K562 (cell line): ENCODE data around the gene GCA. TPM values are rescaled to one million over a fixed set of nuclear protein-coding genes. Genes with fewer than 3 reads are reported as not detected.

Experiments
- ATAC-seq: fragments of 200-7000 bp; cut with Tn5 transposase; 3 replicates; pipeline ENCODE4 v1.9.1; 2020; ENCODE audit warnings: moderate library complexity
- Bru-seq: library from RNA; stranded (reverse); fragments of 400-500 nt; gene quantifications from one replicate; lab custom pipeline; 2021; lab: Mats Ljungman, UMichigan
- BruChase-seq, 2 experiments: library from RNA; stranded (reverse); fragments of 400-500 nt; gene quantifications; one replicate each; lab custom pipeline; 2021; lab: Mats Ljungman, UMichigan
- BruUV-seq: library from RNA; stranded (reverse); fragments of 400-500 nt; replicated peaks from 2 replicates; lab custom pipeline; 2021; lab: Mats Ljungman, UMichigan
- CTCF ChIA-PET: fragments of 300-600 bp; formaldehyde crosslinking; extraction: SDS; loops from one replicate; lab custom pipeline; 2021; ENCODE audit warnings: low intra/inter-chr PET ratio; lab: Yijun Ruan, JAX
- POLR2A ChIA-PET: fragments of 300-600, 350-650 bp; sonication (Branson Sonifier 250); formaldehyde crosslinking; extraction: SDS; loops from one replicate; lab custom pipeline; 2021; ENCODE audit warnings: antibody characterized with exemption, inconsistent platforms; lab: Yijun Ruan, JAX
- DNase-seq, 4 experiments: peaks; one replicate each; pipeline versions ENCODE4 v3.0.0 to v3.0.0-alpha.2; 2011 to 2018; ENCODE audit warnings: low spot score in 3 of 4, mixed read lengths in 3 of 4; ENCODE audit errors: extremely low read depth in 1 of 4
- FAIRE-seq: peaks from 2 replicates; lab custom pipeline; 2011; peaks lifted over from hg19 to GRCh38; lab: Jason Lieb, UNC
- H2AFZ ChIP-seq: 2 replicates; pipeline ENCODE4 v1.6.0; 2011; ENCODE audit warnings: low read depth, low read length, control low read depth, inconsistent platforms
- H3K27ac ChIP-seq: fragments of 200-600 bp; 3 replicates; pipeline ENCODE4 v1.8.0; 2011; ENCODE audit warnings: low read depth, mild to moderate bottlenecking, control low read depth, inconsistent platforms, low read length, moderate library complexity, mixed read lengths; ENCODE audit errors: extremely low read depth
- H3K27me3 ChIP-seq, 2 experiments: fragments of 300-600 bp in 1 of 2; 2 replicates in 1 of 2; 3 replicates in 1 of 2; pipeline versions ENCODE4 v1.6.0 to v1.8.0; 2011; ENCODE audit warnings: inconsistent platforms in 2 of 2, low read length in 2 of 2, mild to moderate bottlenecking in 1 of 2, mixed read lengths in 1 of 2, moderate library complexity in 1 of 2; ENCODE audit not compliant: control insufficient read depth in 2 of 2, insufficient read depth in 2 of 2
- H3K36me3 ChIP-seq: fragments of 300-600 bp; 3 replicates; pipeline ENCODE4 v1.8.0; 2011; ENCODE audit warnings: mild to moderate bottlenecking, low read length, inconsistent platforms; ENCODE audit not compliant: control insufficient read depth, insufficient read depth
- H3K4me1 ChIP-seq, 2 experiments: fragments of 200-600 bp in 1 of 2; replicated peaks in 1 of 2; 2 replicates in 1 of 2; 3 replicates in 1 of 2; pipeline versions ENCODE4 v1.5.1 to v1.8.0; 2011; ENCODE audit warnings: inconsistent platforms in 2 of 2, low read length in 2 of 2, mild to moderate bottlenecking in 1 of 2, mixed read lengths in 1 of 2, moderate library complexity in 1 of 2; ENCODE audit not compliant: control insufficient read depth in 2 of 2, insufficient read depth in 2 of 2
- H3K4me2 ChIP-seq: 2 replicates; pipeline ENCODE4 v1.6.1; 2011; ENCODE audit warnings: low read length, control low read depth, inconsistent platforms, mixed read lengths; ENCODE audit not compliant: insufficient read depth
- H3K4me3 ChIP-seq: fragments of 200-600 bp; sonication (generic), shearing (Covaris generic); 2 replicates; pipeline ENCODE4 v1.5.1; 2016; ENCODE audit warnings: control low read depth, inconsistent platforms
- H3K79me2 ChIP-seq: fragments of 200-600 bp; 3 replicates; pipeline ENCODE4 v1.8.0; 2011; ENCODE audit warnings: low read length, inconsistent platforms; ENCODE audit not compliant: control insufficient read depth, insufficient read depth
- H3K9ac ChIP-seq, 2 experiments: 2 replicates each; pipeline versions ENCODE4 v1.6.0 to v1.6.1; 2011; ENCODE audit warnings: low read depth in 2 of 2, low read length in 2 of 2, control low read depth in 1 of 2, inconsistent platforms in 1 of 2, mild to moderate bottlenecking in 1 of 2, mixed read lengths in 1 of 2; ENCODE audit not compliant: insufficient read depth in 1 of 2
- H3K9me1 ChIP-seq: one replicate; pipeline ENCODE4 v1.6.0; 2011; ENCODE audit warnings: inconsistent platforms, mild to moderate bottlenecking, low read length, moderate library complexity; ENCODE audit not compliant: control insufficient read depth, insufficient read depth
- H3K9me3 ChIP-seq: replicated peaks from 2 replicates; pipeline ENCODE4 v1.5.1; 2011; ENCODE audit warnings: low read depth, low read length, inconsistent platforms; ENCODE audit not compliant: control insufficient read depth, insufficient read depth
- H4K20me1 ChIP-seq: replicated peaks from 2 replicates; pipeline ENCODE4 v1.6.1; 2011; ENCODE audit warnings: low read length, inconsistent platforms, mixed read lengths; ENCODE audit not compliant: control insufficient read depth, insufficient read depth
- ATF1 ChIP-seq, 2 experiments: fragments of 450-650 bp in 1 of 2; IDR thresholded peaks; 2 replicates each; pipeline ENCODE4 v1.6.1; 2016; ENCODE audit warnings: missing compliant biosample characterization in 1 of 2, missing genetic modification characterization in 1 of 2
- CREB3 ChIP-seq: fragments of 450-650 bp; conservative IDR thresholded peaks from 2 replicates; pipeline ENCODE4 v1.6.1; 2016; ENCODE audit warnings: missing genetic modification characterization, low read depth, mild to moderate bottlenecking, missing compliant biosample characterization, moderate library complexity
- DNMT1 ChIP-seq: fragments of 450-650 bp; IDR thresholded peaks from 2 replicates; pipeline ENCODE4 v1.6.1; 2016; ENCODE audit warnings: antibody characterized with exemption, mild to moderate bottlenecking
- ERF ChIP-seq: fragments of 450-650 bp; formaldehyde crosslinking; IDR thresholded peaks from 2 replicates; pipeline ENCODE4 v1.4.0; 2020; ENCODE audit warnings: mild to moderate bottlenecking, mixed read lengths
- MITF ChIP-seq: IDR thresholded peaks from 2 replicates; pipeline ENCODE4 v1.6.1; 2014; ENCODE audit warnings: antibody characterized with exemption
- POU5F1 ChIP-seq: fragments of 150-350 bp; IDR thresholded peaks from 2 replicates; pipeline ENCODE4 v1.6.1; 2014; ENCODE audit warnings: borderline replicate concordance, low read length, low read depth, mild to moderate bottlenecking; ENCODE audit not compliant: partially characterized antibody
- SIN3B ChIP-seq: fragments of 450-650 bp; IDR thresholded peaks from 2 replicates; pipeline ENCODE4 v1.6.1; 2017; ENCODE audit warnings: low read depth, mild to moderate bottlenecking, moderate library complexity
- SRSF7 ChIP-seq: fragments of 200-400 bp; formaldehyde crosslinking; optimal IDR thresholded peaks from 2 replicates; pipeline ENCODE3; 2017; ENCODE audit warnings: mild to moderate bottlenecking, low read depth, low read length
- ZBTB12 ChIP-seq: fragments of 250-450 bp; sonication (Bioruptor Pico); IDR thresholded peaks from 2 replicates; pipeline ENCODE4 v1.4.0; 2020
- ZEB2 ChIP-seq: fragments of 450-650 bp; IDR thresholded peaks from 2 replicates; pipeline ENCODE4 v1.6.1; 2016
- ZNF511 ChIP-seq: sonication (generic); formaldehyde crosslinking; IDR thresholded peaks from 2 replicates; pipeline ENCODE4 v1.8.0; 2022; ENCODE audit warnings: mild to moderate bottlenecking, missing genetic modification reagents
- WGBS: fragments of 100-300 bp; shearing (Covaris generic); methylation state at CpG from one replicate; pipeline ENCODE4 v1.1.6; 2016; ENCODE audit warnings: low coverage, mixed read lengths; ENCODE audit not compliant: insufficient coverage; ENCODE audit errors: missing lambda C conversion rate; 5-methylcytosine and 5-hydroxymethylcytosine counted together
- in situ Hi-C: fragments of 300-500 bp; cut with MboI; formaldehyde crosslinking; loops from 4 replicates; pipeline ENCODE4 v1.15.0; 2018; ENCODE audit warnings: inconsistent platforms, mixed read lengths
- intact Hi-C: fragments of 100-400 bp; cut with micrococcal nuclease; formaldehyde crosslinking; loops from 2 replicates; pipeline ENCODE4 v1.14.2; 2022
- long read RNA-seq, 3 experiments: library from polyadenylated mRNA in 2 of 3; library from RNA in 1 of 3; unstranded in 2 of 3; stranded (forward) in 1 of 3; transcript quantifications; one replicate each; pipeline ENCODE4 v2.0.0, GENCODE V29; 2019 to 2022
- polyA minus RNA-seq, 3 experiments: library from RNA; depleted of rRNA, polyadenylated mRNA; stranded (reverse); fragments of >200 nt; gene quantifications; 2 replicates each; pipeline ENCODE4 v1.2.3, GENCODE V29; 2011
- polyA plus RNA-seq, 8 experiments: library from polyadenylated mRNA; depleted of rRNA in 4 of 8; stranded (reverse) in 5 of 8; unstranded in 3 of 8; fragments of >200 nt; fragmentation: Nextera tagmentation in 2 of 8; fragmentation: Illumina TruSeq in 1 of 8; extraction: Ambion mirVana in 2 of 8; extraction: Trizol in 1 of 8; gene quantifications; 2 replicates each; pipeline versions ENCODE4 v1.2.1 to v1.2.3, GENCODE V29; 2011 to 2014; ENCODE audit warnings: inconsistent platforms in 1 of 8, missing spikeins in 1 of 8
- total RNA-seq, 7 experiments: library from RNA; depleted of rRNA in 6 of 7; stranded (reverse); fragments of >200 nt in 6 of 7; fragmentation: Illumina TruSeq in 2 of 7; extraction: Trizol in 2 of 7; gene quantifications; 2 replicates each; pipeline versions ENCODE4 v1.2.1 to v1.2.3, GENCODE V29; 2011 to 2021; ENCODE audit warnings: low replicate concordance in 1 of 7

Gene GCA
- total RNA-seq (2011; cell fraction: chromatin; rRNA removed; ENCODE audit: low replicate concordance): not detected in 2 replicates
- not detected in 2 replicates for total RNA-seq (2011; cell fraction: nucleolus; rRNA removed)
- total RNA-seq (2011; cell fraction: nucleoplasm; rRNA removed): not detected in 2 replicates
- total RNA-seq (2014; rRNA removed): 0.49 TPM in 1 of 2 replicates, not detected in the other
- total RNA-seq (2014; rRNA removed; fragmentation: Illumina TruSeq; extraction: Trizol): 0.36 and 0.61 TPM in 2 replicates
- total RNA-seq (2015; rRNA removed; fragmentation: Illumina TruSeq; extraction: Trizol): 0.45 and 0.65 TPM in 2 replicates
- total RNA-seq (2021): 0.38 and 0.42 TPM in 2 replicates
- 0.49 TPM in 1 of 2 replicates, not detected in the other for polyA plus RNA-seq (2011; rRNA removed)
- polyA plus RNA-seq (2011; cell fraction: cytosol; rRNA removed): not detected in 2 replicates
- polyA plus RNA-seq (2011; cell fraction: nucleus; rRNA removed): 0.34 TPM in 1 of 2 replicates, not detected in the other
- polyA plus RNA-seq (2012): 0.33 and 0.73 TPM in 2 replicates
- 0.19 and 0.25 TPM in 2 replicates for polyA plus RNA-seq (2014; fragmentation: Illumina TruSeq; extraction: Trizol)
- under 1 TPM; 0.39 to 0.79 TPM for polyA plus RNA-seq (2014; fragmentation: Nextera tagmentation; extraction: Ambion mirVana)
- polyA plus RNA-seq (2014; rRNA removed): 0.24 and 0.30 TPM in 2 replicates
- not detected in 2 replicates for polyA minus RNA-seq (2011; rRNA and poly(A)+ RNA removed)
- polyA minus RNA-seq (2011; cell fraction: cytosol; rRNA and poly(A)+ RNA removed): not detected in 2 replicates
- polyA minus RNA-seq (2011; cell fraction: nucleus; rRNA and poly(A)+ RNA removed): not detected in 2 replicates
- Bru-seq, nascent RNA: percentile 27 among the genes with signal in this experiment
- percentile 30 among the genes with signal in this experiment for BruChase-seq, experiment 1, labeled RNA remaining after a 2-hour chase
- BruChase-seq, experiment 2, labeled RNA remaining after a 6-hour chase: percentile 25 among the genes with signal in this experiment
- long read RNA-seq, experiment 1, partial matches to known transcripts: 0 of 2 reads
- long read RNA-seq, experiment 1, other reads (novel, unspliced or antisense): 1 of 2 reads
- long read RNA-seq, experiment 2, partial matches to known transcripts: 2 of 3 reads
- long read RNA-seq, experiment 2, other reads (novel, unspliced or antisense): 0 of 3 reads
- long read RNA-seq, experiment 3: 0 reads

GRCh38 chr2:162343824-162344616 is at the start of gene GCA:
TSS of gene GCA (plus strand) at chr2:162344132. CDS start at chr2:162344249, 117 bp downstream.
- peak within 1 kb of the TSS; percentile 15; the same call in 1 of the 2 replicates for H3K4me3 ChIP-seq
- intact Hi-C loops: no loop called here
- no peak within 1 kb of the TSS for H3K27ac ChIP-seq
- TF ChIP-seq SRSF7: no peak
- TF ChIP-seq ERF (CRISPR knock-in tag): 0 out of 2 replicates have a peak, but pooled peaks have one; percentile 4
- TF ChIP-seq MITF: no peak
- no peak for TF ChIP-seq ZEB2
- no peak for TF ChIP-seq ZNF511 (CRISPR knock-in tag)
- TF ChIP-seq ZBTB12 (CRISPR knock-in tag): no peak
- no peak for TF ChIP-seq SIN3B
- TF ChIP-seq CREB3: no peak
- no peak for TF ChIP-seq DNMT1
- no peak for TF ChIP-seq ATF1 (CRISPR knock-in tag; IDR thresholded peaks at IDR 0.05)
- TF ChIP-seq ATF1 (tag; IDR thresholded peaks at IDR 0.05): no peak; the same call in 1 of the 2 replicates
- TF ChIP-seq POU5F1: no peak

More at GRCh38 chr2:162343824-162344616, at the start of gene GCA:
- H4K20me1 ChIP-seq: no peaks in the 10 kb centered on the region
- ChIA-PET POLR2A (no interaction called here), CTCF (no interaction called here)
- H3K4me1 ChIP-seq: peaks cover 0 to 6% of the 10 kb centered on the region in 2 experiments; a peak in 1 of 5 replicates
- H3K4me2 ChIP-seq: no peak within 1 kb of the TSS
- H2AFZ ChIP-seq: peak within 1 kb of the TSS; percentile 30; the same call in 1 of the 2 replicates
- ATAC-seq (peak; percentile 97), DNase-seq (peak; percentile 41 to 51 (median 48)), FAIRE-seq (no peak)
- BruUV-seq: no TSS peak
- 10% methylated on average over 30 of the region's 57 CpGs for WGBS
- H3K9me3 ChIP-seq: no peaks in the 10 kb centered on the region
- no peaks in the 10 kb centered on the region for H3K9me1 ChIP-seq
- no peaks in the 10 kb centered on the region for H3K27me3 ChIP-seq
- H3K9ac ChIP-seq: no peak within 1 kb of the TSS
- in situ Hi-C loops: no loop called here
- no peaks in the 10 kb centered on the region for H3K79me2 ChIP-seq
- no peaks in the 10 kb centered on the region for H3K36me3 ChIP-seq
